ENCODE results near the gene HINT3. TPM values are rescaled to one million over a fixed set of nuclear protein-coding genes. Genes with fewer than 3 reads are reported as not detected.

The HINT3 gene
- total and polyA plus RNA-seq, 2 donors (not counting 3 experiments of a cell fraction or from before 2014, with no cell fraction given), result 1.8 to 8.4 TPM

GRCh38 chr6:125942672-125943527 lies 13.7 kb upstream of the HINT3 start:
- Histone ChIP-seq H3K79me2 (ENCODE audit: control insufficient read depth, insufficient read depth, low read length) (no peaks in the 10 kb centered on the region), H3K27me3 (ENCODE audit: control insufficient read depth in 2 of 2, insufficient read depth in 2 of 2, low read length in 2 of 2) (no peaks in the 10 kb centered on the region), H3K4me2 (ENCODE audit: insufficient read depth, low read length) (no peak overlapping the region), H3K9ac (replicated peaks; ENCODE audit: extremely low read depth, insufficient read depth, low read length) (no peak overlapping the region), H3K36me3 (ENCODE audit: control insufficient read depth in 2 of 2, extremely low read depth in 1 of 2, insufficient read depth in 2 of 2, low read length in 2 of 2) (no peaks in the 10 kb centered on the region), H3K4me1 (ENCODE audit: control insufficient read depth, extremely low read depth, insufficient read depth, low read length) (peaks cover 40% of the 10 kb centered on the region), H4K20me1 (replicated peaks; ENCODE audit: control insufficient read depth, extremely low read depth, insufficient read depth, low read length) (no peaks in the 10 kb centered on the region), H3K4me3 (replicated peaks in 1 of 3; ENCODE audit: insufficient read depth in 1 of 3, low read depth in 1 of 3, low read length in 3 of 3) (no peak overlapping the region), H3K9me1 (replicated peaks; ENCODE audit: control insufficient read depth, extremely low read depth, insufficient read depth, low read length) (no peaks in the 10 kb centered on the region), H2AFZ (ENCODE audit: low read depth, low read length) (no peak overlapping the region), H3K9me3 (replicated peaks; ENCODE audit: control insufficient read depth, insufficient read depth, low read length) (no peaks in the 10 kb centered on the region), H3K27ac (ENCODE audit: insufficient read depth, low read depth, low read length) (no peak overlapping the region)
- no TSS peak for BruUV-seq (replicated peaks)
- TF ChIP-seq EZH2 (IDR thresholded peaks at IDR 0.05; ENCODE audit: borderline replicate concordance, low read depth, low read length, severe bottlenecking) (no peak), GATA2 (IDR thresholded peaks at IDR 0.05; ENCODE audit: insufficient read depth, insufficient read length, low read depth, low read length) (no peak), CTCF (IDR thresholded peaks at IDR 0.05; ENCODE audit: extremely low read depth in 1 of 2, insufficient read depth in 1 of 2, low read depth in 1 of 2, low read length in 2 of 2) (no peak), MYC (IDR thresholded peaks at IDR 0.05; ENCODE audit: low read depth, low read length) (no peak), FOS (IDR thresholded peaks at IDR 0.05; ENCODE audit: borderline replicate concordance, insufficient read depth, low read length) (no peak), JUN (IDR thresholded peaks at IDR 0.05; ENCODE audit: borderline replicate concordance, insufficient read depth, insufficient read length, low read depth) (no peak), POLR2AphosphoS5 (IDR thresholded peaks at IDR 0.05; ENCODE audit: insufficient read depth, low read depth, low read length) (no peak), POLR2A (IDR thresholded peaks at IDR 0.05; ENCODE audit: low read depth, low read length) (no peak)
- TF ChIP-seq, protein P1, sequence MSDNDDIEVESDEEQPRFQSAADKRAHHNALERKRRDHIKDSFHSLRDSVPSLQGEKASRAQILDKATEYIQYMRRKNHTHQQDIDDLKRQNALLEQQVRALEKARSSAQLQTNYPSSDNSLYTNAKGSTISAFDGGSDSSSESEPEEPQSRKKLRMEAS (IDR thresholded peaks at IDR 0.05; ENCODE audit: insufficient read depth, insufficient read length), result no peak
- FAIRE-seq (no peak), DNase-seq (ENCODE audit: low read depth, low spot score) (no peak)
- ChIA-PET CTCF (interaction anchor here (0.7 to 7.0 kb wide), 6 partner anchors 11 to 161 kb away, joined by 3 to 86 read pairs (median 4); partner anchors contain the start of gene HINT3), POLR2A (no interaction called here)
- dilution Hi-C loops (cut with MboI; ENCODE audit: extremely low pct_ligation_motif_present, low sequenced_read_pairs) (no loop called here), intact Hi-C loops (cut with micrococcal nuclease) (no loop called here)

Data from endothelial cell of umbilical vein (primary cell).